ENCODE measurements around the gene MYO1F.

DNA sequence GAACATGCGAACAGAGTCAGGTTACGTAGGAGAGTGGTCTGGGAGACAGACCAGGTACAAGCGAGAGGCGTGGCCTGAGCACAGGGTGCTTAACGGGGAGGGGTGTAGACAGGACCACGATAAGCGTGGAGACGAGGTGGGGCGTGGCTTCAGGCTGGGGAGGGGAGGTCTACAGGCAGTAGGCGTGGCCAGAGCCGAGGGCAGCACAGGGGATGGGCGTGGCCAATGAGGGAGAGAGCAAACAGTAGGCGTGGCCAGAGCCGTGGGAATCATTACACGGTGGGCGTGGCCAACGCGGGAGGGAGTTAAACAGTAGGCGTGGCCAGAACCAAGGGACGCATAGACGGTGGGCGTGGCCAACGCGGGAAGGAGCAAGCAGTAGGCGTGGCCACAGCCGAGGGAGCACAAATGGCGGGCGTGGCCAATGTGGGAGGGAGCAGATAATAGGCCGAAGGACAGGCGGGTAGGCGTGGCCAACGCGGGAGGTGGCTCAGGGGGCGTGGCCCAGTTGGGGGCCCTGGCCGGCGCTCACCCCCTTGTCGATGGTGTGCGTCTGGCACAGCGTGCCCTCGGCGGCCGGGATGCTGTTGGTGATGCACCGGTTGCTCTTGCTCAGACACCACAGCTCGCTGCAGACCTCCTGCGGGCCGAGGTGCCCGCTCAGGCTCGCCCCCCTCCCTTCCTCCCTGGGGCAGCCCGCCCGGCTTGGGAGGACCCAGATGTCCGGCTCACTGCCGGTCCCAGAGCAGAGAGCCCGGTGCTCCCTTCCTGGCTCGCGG is 15.2 kb upstream of the MYO1F start:
- TF ChIP-seq POLR2AphosphoS5 (IDR thresholded peaks at IDR 0.05; ENCODE audit: low read depth, low read length) = no peak
- no peak for TF ChIP-seq POLR2A (IDR thresholded peaks at IDR 0.05; ENCODE audit: low read depth, low read length)
- no peak for TF ChIP-seq TAF1 (IDR thresholded peaks at IDR 0.05; ENCODE audit: borderline replicate concordance, low read depth, low read length)

Measured in GM12892 (cell line).